DND-41 (cell line): ENCODE measurements around the gene PHF20.

ENCODE experiments used
- EZH2 ChIP-seq: IDR thresholded peaks from 3 replicates; pipeline ENCODE4 v1.6.1; 2012; ENCODE audit warnings: borderline replicate concordance, low read depth, mild to moderate bottlenecking, moderate library complexity, low read length, inconsistent platforms; ENCODE audit not compliant: severe bottlenecking
- TF ChIP-seq, protein P1 (sequence below): IDR thresholded peaks from 2 replicates; pipeline ENCODE4 v1.5.1; 2012; ENCODE audit warnings: borderline replicate concordance, low read length, moderate library complexity, mild to moderate bottlenecking; ENCODE audit not compliant: poor library complexity, severe bottlenecking; ENCODE audit errors: extremely low read depth

DNA sequence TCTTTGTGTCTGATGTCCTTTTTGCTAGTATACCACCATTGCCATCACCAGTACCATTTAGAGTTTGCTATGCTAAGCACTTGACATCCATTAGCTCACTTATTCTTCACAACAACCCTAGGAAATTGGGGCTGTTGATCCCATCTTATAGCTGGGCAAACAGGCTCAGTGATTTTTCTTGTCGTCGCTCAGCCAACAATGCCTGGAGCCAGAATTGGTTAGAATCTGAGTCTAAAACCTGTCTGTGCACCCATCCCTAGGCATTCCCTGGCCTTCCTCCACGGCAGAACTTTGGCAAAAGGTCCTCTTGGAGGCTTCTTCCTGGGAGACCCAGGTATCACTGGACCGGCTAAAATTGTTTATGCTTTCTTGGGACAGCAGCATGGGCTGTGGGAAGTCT, 20.9 kb downstream of the PHF20 start:
- TF ChIP-seq EZH2: no peak
- TF ChIP-seq, protein P1, sequence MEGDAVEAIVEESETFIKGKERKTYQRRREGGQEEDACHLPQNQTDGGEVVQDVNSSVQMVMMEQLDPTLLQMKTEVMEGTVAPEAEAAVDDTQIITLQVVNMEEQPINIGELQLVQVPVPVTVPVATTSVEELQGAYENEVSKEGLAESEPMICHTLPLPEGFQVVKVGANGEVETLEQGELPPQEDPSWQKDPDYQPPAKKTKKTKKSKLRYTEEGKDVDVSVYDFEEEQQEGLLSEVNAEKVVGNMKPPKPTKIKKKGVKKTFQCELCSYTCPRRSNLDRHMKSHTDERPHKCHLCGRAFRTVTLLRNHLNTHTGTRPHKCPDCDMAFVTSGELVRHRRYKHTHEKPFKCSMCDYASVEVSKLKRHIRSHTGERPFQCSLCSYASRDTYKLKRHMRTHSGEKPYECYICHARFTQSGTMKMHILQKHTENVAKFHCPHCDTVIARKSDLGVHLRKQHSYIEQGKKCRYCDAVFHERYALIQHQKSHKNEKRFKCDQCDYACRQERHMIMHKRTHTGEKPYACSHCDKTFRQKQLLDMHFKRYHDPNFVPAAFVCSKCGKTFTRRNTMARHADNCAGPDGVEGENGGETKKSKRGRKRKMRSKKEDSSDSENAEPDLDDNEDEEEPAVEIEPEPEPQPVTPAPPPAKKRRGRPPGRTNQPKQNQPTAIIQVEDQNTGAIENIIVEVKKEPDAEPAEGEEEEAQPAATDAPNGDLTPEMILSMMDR: no peak
